ENCODE results near the gene LRRN4. TPM values are rescaled to one million over a fixed set of nuclear protein-coding genes. Genes with fewer than 3 reads are reported as not detected.
"Not testable (repeated sequence)": the region's sequence is repeated elsewhere in the genome, so short reads cannot be mapped to it uniquely, and the experiment has no call there.

Gene LRRN4
- total and polyA plus RNA-seq, 2 experiments from 2014 or later = 19.2 to 94.5 TPM

GRCh38 chr20:6036213-6036612 is 17.6 kb downstream of the LRRN4 start:
- Histone ChIP-seq H3K27ac (no peak overlapping the region), H3K4me1 (ENCODE audit: insufficient read depth) (peaks cover 7% of the 10 kb centered on the region), H3K9me3 (ENCODE audit: low read depth) (no peaks in the 10 kb centered on the region), H3K27me3 (no peaks in the 10 kb centered on the region), H3K36me3 (replicated peaks; ENCODE audit: insufficient read depth, low read depth) (no peaks in the 10 kb centered on the region), H2AFZ (no peak overlapping the region), H3K9me2 (replicated peaks; ENCODE audit: insufficient read depth) (no peaks in the 10 kb centered on the region), H3K4me2 (no peak overlapping the region), H3K4me3 (no peak overlapping the region), H4K20me1 (ENCODE audit: insufficient read depth, poor library complexity, severe bottlenecking) (peaks cover under 1% of the 10 kb centered on the region), H3K79me2 (peaks cover 20% of the 10 kb centered on the region)
- TF ChIP-seq EZH2 (IDR thresholded peaks at IDR 0.05; ENCODE audit: borderline replicate concordance) (no peak), EZH2phosphoT487 (IDR thresholded peaks at IDR 0.05; ENCODE audit: low read depth, severe bottlenecking, unreplicated experiment) (no peak), CTCF (IDR thresholded peaks at IDR 0.05; ENCODE audit: poor library complexity) (no peak)
- DNase-seq (ENCODE audit: low spot score) = no peak
- WGBS (ENCODE audit: low lambda C conversion rate, missing lambda C conversion rate) = 96% methylated on average over 4 of the region's 4 CpGs

- Histone ChIP-seq H3K4me3 (no peak overlapping the region), H2AFZ (no peak overlapping the region), H3K9me2 (replicated peaks; ENCODE audit: insufficient read depth) (no peaks in the 10 kb centered on the region), H3K27me3 (no peaks in the 10 kb centered on the region), H3K4me2 (no peak overlapping the region), H3K36me3 (replicated peaks; ENCODE audit: insufficient read depth, low read depth) (no peaks in the 10 kb centered on the region), H3K4me1 (ENCODE audit: insufficient read depth) (peaks cover 7% of the 10 kb centered on the region), H3K27ac (peak overlapping the region; percentile 30), H4K20me1 (ENCODE audit: insufficient read depth, poor library complexity, severe bottlenecking) (peaks cover 2% of the 10 kb centered on the region), H3K79me2 (peaks cover 20% of the 10 kb centered on the region), H3K9me3 (ENCODE audit: low read depth) (no peaks in the 10 kb centered on the region)
- TF ChIP-seq EZH2 (IDR thresholded peaks at IDR 0.05; ENCODE audit: borderline replicate concordance) = no peak
- TF ChIP-seq CTCF (IDR thresholded peaks at IDR 0.05; ENCODE audit: poor library complexity) = no peak
- TF ChIP-seq EZH2phosphoT487 (IDR thresholded peaks at IDR 0.05; ENCODE audit: low read depth, severe bottlenecking, unreplicated experiment) = no peak
- DNase-seq (ENCODE audit: low spot score) = no peak
- WGBS (ENCODE audit: low lambda C conversion rate, missing lambda C conversion rate) = 75% methylated on average over 2 of the region's 2 CpGs
These were observed 19.5 kb downstream of the LRRN4 start for GRCh38 chr20:6034134-6034969.

GRCh38 chr20:6032907-6033306 is 21.0 kb downstream of the LRRN4 start:
- H3K4me1 ChIP-seq (ENCODE audit: insufficient read depth); H3K9me3 ChIP-seq (ENCODE audit: low read depth); H4K20me1 ChIP-seq (ENCODE audit: insufficient read depth, poor library complexity, severe bottlenecking); H3K4me2 ChIP-seq; DNase-seq (ENCODE audit: low spot score); H3K9me2 ChIP-seq (replicated peaks; ENCODE audit: insufficient read depth); H3K4me3 ChIP-seq; H3K27me3 ChIP-seq; H2AFZ ChIP-seq; H3K27ac ChIP-seq; H3K36me3 ChIP-seq (replicated peaks; ENCODE audit: insufficient read depth, low read depth): not testable (repeated sequence)
- peaks cover 31% of the 10 kb centered on the region for H3K79me2 ChIP-seq
- 98% methylated on average over 8 of the region's 8 CpGs for WGBS (ENCODE audit: low lambda C conversion rate, missing lambda C conversion rate)

GRCh38 chr20:6030453-6031080 is 23.3 kb downstream of the LRRN4 start:
- DNase-seq (ENCODE audit: low spot score) = no peak
- peaks cover 50% of the 10 kb centered on the region for H3K79me2 ChIP-seq
- H3K9me2 ChIP-seq (replicated peaks; ENCODE audit: insufficient read depth) = no peaks in the 10 kb centered on the region
- H3K27ac ChIP-seq = no peak overlapping the region
- no peaks in the 10 kb centered on the region for H3K9me3 ChIP-seq (ENCODE audit: low read depth)
- TF ChIP-seq EZH2phosphoT487 (IDR thresholded peaks at IDR 0.05; ENCODE audit: low read depth, severe bottlenecking, unreplicated experiment) = no peak
- TF ChIP-seq CTCF (IDR thresholded peaks at IDR 0.05; ENCODE audit: poor library complexity) = no peak
- no peak for TF ChIP-seq EZH2 (IDR thresholded peaks at IDR 0.05; ENCODE audit: borderline replicate concordance)
- no peaks in the 10 kb centered on the region for H3K36me3 ChIP-seq (replicated peaks; ENCODE audit: insufficient read depth, low read depth)
- no peak overlapping the region for H3K4me3 ChIP-seq
- H2AFZ ChIP-seq = no peak overlapping the region
- H4K20me1 ChIP-seq (ENCODE audit: insufficient read depth, poor library complexity, severe bottlenecking) = peaks cover 13% of the 10 kb centered on the region
- peaks cover 7% of the 10 kb centered on the region for H3K4me1 ChIP-seq (ENCODE audit: insufficient read depth)
- no peaks in the 10 kb centered on the region for H3K27me3 ChIP-seq
- WGBS (ENCODE audit: low lambda C conversion rate, missing lambda C conversion rate) = 72% methylated on average over 6 of the region's 6 CpGs
- H3K4me2 ChIP-seq = no peak overlapping the region

Data from hepatocyte (in vitro differentiated cells).